ENCODE results near the gene DENND10.
A peak's percentile ranks its signal among the peaks of the same experiment; 100 is the strongest.
"Not testable (repeated sequence)": the region's sequence is repeated elsewhere in the genome, so short reads cannot be mapped to it uniquely, and the experiment has no call there.

The DENND10 gene

GRCh38 chr10:119174109-119174508 is 70.2 kb downstream of the DENND10 start:
- Histone ChIP-seq H3K79me2 (ENCODE audit: insufficient read depth, low read depth) (peaks cover 29% of the 10 kb centered on the region), H3K27ac (no peak overlapping the region), H3K27me3 (ENCODE audit: insufficient read depth, low read depth) (no peaks in the 10 kb centered on the region), H2AFZ (ENCODE audit: low read depth) (no peak overlapping the region), H4K20me1 (ENCODE audit: insufficient read depth) (no peaks in the 10 kb centered on the region), H3K4me2 (no peak overlapping the region), H3K4me1 (ENCODE audit: low read depth, poor library complexity, severe bottlenecking) (peaks cover 19% of the 10 kb centered on the region), H3K9ac (no peak overlapping the region), H3K4me3 (IDR thresholded peaks at IDR 0.05; ENCODE audit: insufficient read depth, low read depth, low read length) (no peak overlapping the region), H3K36me3 (ENCODE audit: insufficient read depth) (peaks cover 5% of the 10 kb centered on the region; the same call in 1 of the 2 replicates)
- TF ChIP-seq CTCF (conservative IDR thresholded peaks at IDR 0.05; ENCODE audit: low read depth, low read length): no peak

- Histone ChIP-seq H3K4me3 (IDR thresholded peaks at IDR 0.05; ENCODE audit: insufficient read depth, low read depth, low read length) (no peak overlapping the region), H3K4me1 (ENCODE audit: low read depth, poor library complexity, severe bottlenecking) (peaks cover 24% of the 10 kb centered on the region), H4K20me1 (ENCODE audit: insufficient read depth) (no peaks in the 10 kb centered on the region), H3K36me3 (ENCODE audit: insufficient read depth) (0 out of 2 replicates have a peak, but pooled peaks cover 5% of the 10 kb centered on the region), H3K79me2 (ENCODE audit: insufficient read depth, low read depth) (peaks cover 29% of the 10 kb centered on the region), H2AFZ (ENCODE audit: low read depth) (no peak overlapping the region), H3K4me2 (no peak overlapping the region), H3K27ac (no peak overlapping the region), H3K9ac (no peak overlapping the region), H3K27me3 (ENCODE audit: insufficient read depth, low read depth) (no peaks in the 10 kb centered on the region)
- TF ChIP-seq CTCF (conservative IDR thresholded peaks at IDR 0.05; ENCODE audit: low read depth, low read length): no peak
These were observed 72.3 kb downstream of the DENND10 start for GRCh38 chr10:119176166-119176565.

- H3K27me3 ChIP-seq (ENCODE audit: insufficient read depth, low read depth): no peaks in the 10 kb centered on the region
- TF ChIP-seq CTCF (conservative IDR thresholded peaks at IDR 0.05; ENCODE audit: low read depth, low read length): no peak
- H4K20me1 ChIP-seq (ENCODE audit: insufficient read depth): no peaks in the 10 kb centered on the region
- peaks cover 29% of the 10 kb centered on the region for H3K79me2 ChIP-seq (ENCODE audit: insufficient read depth, low read depth)
- peaks cover 24% of the 10 kb centered on the region for H3K4me1 ChIP-seq (ENCODE audit: low read depth, poor library complexity, severe bottlenecking)
- H3K36me3 ChIP-seq (ENCODE audit: insufficient read depth): no peaks in the 10 kb centered on the region
- H3K9ac ChIP-seq: peak overlapping the region; percentile 73
- peak overlapping the region; percentile 60 for H2AFZ ChIP-seq (ENCODE audit: low read depth)
- peak overlapping the region; percentile 48 for H3K27ac ChIP-seq
- H3K4me3 ChIP-seq (IDR thresholded peaks at IDR 0.05; ENCODE audit: insufficient read depth, low read depth, low read length): no peak overlapping the region
- H3K4me2 ChIP-seq: peak overlapping the region; percentile 83
These were observed 73.9 kb downstream of the DENND10 start for GRCh38 chr10:119177708-119178371.

- H3K79me2 ChIP-seq (ENCODE audit: insufficient read depth, low read depth): peaks cover 29% of the 10 kb centered on the region
- no peaks in the 10 kb centered on the region for H3K27me3 ChIP-seq (ENCODE audit: insufficient read depth, low read depth)
- no peak within 1 kb of the TSS for H3K4me3 ChIP-seq (IDR thresholded peaks at IDR 0.05; ENCODE audit: insufficient read depth, low read depth, low read length)
- H3K9ac ChIP-seq: peak within 1 kb of the TSS; percentile 73
- no peak for TF ChIP-seq CTCF (conservative IDR thresholded peaks at IDR 0.05; ENCODE audit: low read depth, low read length)
- H4K20me1 ChIP-seq (ENCODE audit: insufficient read depth): no peaks in the 10 kb centered on the region
- H3K4me2 ChIP-seq: peak within 1 kb of the TSS; percentile 83
- H2AFZ ChIP-seq (ENCODE audit: low read depth): peak within 1 kb of the TSS; percentile 60
- no peaks in the 10 kb centered on the region for H3K36me3 ChIP-seq (ENCODE audit: insufficient read depth)
- H3K4me1 ChIP-seq (ENCODE audit: low read depth, poor library complexity, severe bottlenecking): peaks cover 24% of the 10 kb centered on the region
- peak within 1 kb of the TSS; percentile 48 for H3K27ac ChIP-seq
These were observed 74.6 kb downstream of the DENND10 start, which contains the start of gene PRDX3 for GRCh38 chr10:119178372-119179119. TSS of gene PRDX3 (minus strand) at chr10:119178812. CDS start at chr10:119178790, 22 bp downstream.

GRCh38 chr10:119180850-119181400 is 77.0 kb downstream of the DENND10 start:
- H2AFZ ChIP-seq (ENCODE audit: low read depth); H3K27ac ChIP-seq; H3K27me3 ChIP-seq (ENCODE audit: insufficient read depth, low read depth); H3K9ac ChIP-seq; H3K4me2 ChIP-seq; H3K36me3 ChIP-seq (ENCODE audit: insufficient read depth); H3K4me3 ChIP-seq (IDR thresholded peaks at IDR 0.05; ENCODE audit: insufficient read depth, low read depth, low read length); H4K20me1 ChIP-seq (ENCODE audit: insufficient read depth): not testable (repeated sequence)
- Histone ChIP-seq H3K4me1 (ENCODE audit: low read depth, poor library complexity, severe bottlenecking) (peaks cover 32% of the 10 kb centered on the region), H3K79me2 (ENCODE audit: insufficient read depth, low read depth) (peaks cover 24% of the 10 kb centered on the region)
